Fibroblast of lung (primary cell): ENCODE results near the gene MRPL21. TPM values are rescaled to one million over a fixed set of nuclear protein-coding genes. Genes with fewer than 3 reads are reported as not detected.

Source experiments
- DNase-seq, 2 donors: peaks; one replicate each; pipeline versions ENCODE4 v3.0.0 to v3.0.0-alpha.2; 2010; ENCODE audit warnings: low read depth in 2 of 2
- H2AFZ ChIP-seq: 2 replicates; pipeline ENCODE4 v1.5.1; 2012; ENCODE audit warnings: low read length, control low read depth, inconsistent platforms
- H3K27ac ChIP-seq: 2 replicates; pipeline ENCODE4 v1.5.1; 2011; ENCODE audit warnings: low read length, control low read depth; ENCODE audit not compliant: insufficient read depth
- H3K27me3 ChIP-seq: 2 replicates; pipeline ENCODE4 v1.5.1; 2011; ENCODE audit warnings: mild to moderate bottlenecking, low read length; ENCODE audit not compliant: control insufficient read depth, insufficient read depth
- H3K36me3 ChIP-seq: 2 replicates; pipeline ENCODE4 v1.5.1; 2011; ENCODE audit warnings: low read length; ENCODE audit not compliant: control insufficient read depth, insufficient read depth
- H3K4me1 ChIP-seq: 2 replicates; pipeline ENCODE4 v1.5.1; 2011; ENCODE audit warnings: low read length; ENCODE audit not compliant: control insufficient read depth, insufficient read depth; ENCODE audit errors: extremely low read depth
- H3K4me2 ChIP-seq: 2 replicates; pipeline ENCODE4 v1.5.1; 2011; ENCODE audit warnings: low read length, control low read depth; ENCODE audit not compliant: insufficient read depth; ENCODE audit errors: extremely low read depth
- H3K4me3 ChIP-seq, 4 experiments: fragments of 200-600 bp in 1 of 4; sonication (generic) in 1 of 4; replicated peaks in 1 of 4; 2 replicates each; pipeline ENCODE4 v1.5.1; 2011 to 2016; ENCODE audit warnings: low read length in 4 of 4, low read depth in 3 of 4, mild to moderate bottlenecking in 3 of 4, control low read depth in 2 of 4, inconsistent platforms in 1 of 4, mixed read lengths in 1 of 4; ENCODE audit not compliant: insufficient read depth in 1 of 4; ENCODE audit errors: control extremely low read depth in 1 of 4
- H3K79me2 ChIP-seq: 2 replicates; pipeline ENCODE4 v1.5.1; 2012; ENCODE audit warnings: mild to moderate bottlenecking, low read length, inconsistent platforms; ENCODE audit not compliant: control insufficient read depth, insufficient read depth
- H3K9ac ChIP-seq: 2 replicates; pipeline ENCODE4 v1.5.1; 2011; ENCODE audit warnings: mild to moderate bottlenecking, low read length, control low read depth; ENCODE audit not compliant: insufficient read depth
- H3K9me3 ChIP-seq: 2 replicates; pipeline ENCODE4 v1.5.1; 2012; ENCODE audit warnings: low read depth, low read length; ENCODE audit not compliant: control insufficient read depth, insufficient read depth
- H4K20me1 ChIP-seq: 2 replicates; pipeline ENCODE4 v1.5.1; 2011; ENCODE audit warnings: low read length; ENCODE audit not compliant: control insufficient read depth, insufficient read depth; ENCODE audit errors: extremely low read depth
- EZH2 ChIP-seq: IDR thresholded peaks from 2 replicates; pipeline ENCODE4 v1.5.1; 2012; ENCODE audit warnings: low read length, control low read depth, mild to moderate bottlenecking; ENCODE audit errors: missing control alignments
- polyA plus RNA-seq, 2 donors: library from polyadenylated mRNA; depleted of rRNA in 1 of 2; stranded (reverse) in 1 of 2; unstranded in 1 of 2; fragments of >200 nt; gene quantifications; 2 replicates each; pipeline ENCODE4 v1.2.1, GENCODE V29; 2011 to 2012; ENCODE audit warnings: missing spikeins in 1 of 2
- total RNA-seq: library from RNA; depleted of rRNA; stranded (reverse); fragments of >200 nt; gene quantifications from 2 replicates; pipeline ENCODE4 v1.2.1, GENCODE V29; 2014
- TF ChIP-seq, protein P1 (sequence below), 2 donors: IDR thresholded peaks in 1 of 2; conservative IDR thresholded peaks in 1 of 2; 1 replicate in 1 of 2; 2 replicates in 1 of 2; pipeline ENCODE4 v1.5.1; 2011 to 2012; ENCODE audit warnings: low read length in 2 of 2, control low read depth in 1 of 2, inconsistent platforms in 1 of 2, low read depth in 1 of 2, mild to moderate bottlenecking in 1 of 2

Gene MRPL21
- total and polyA plus RNA-seq, 2 donors (not counting 1 experiment from before 2014, with no cell fraction given) = 31.6 to 59.9 TPM

DNA sequence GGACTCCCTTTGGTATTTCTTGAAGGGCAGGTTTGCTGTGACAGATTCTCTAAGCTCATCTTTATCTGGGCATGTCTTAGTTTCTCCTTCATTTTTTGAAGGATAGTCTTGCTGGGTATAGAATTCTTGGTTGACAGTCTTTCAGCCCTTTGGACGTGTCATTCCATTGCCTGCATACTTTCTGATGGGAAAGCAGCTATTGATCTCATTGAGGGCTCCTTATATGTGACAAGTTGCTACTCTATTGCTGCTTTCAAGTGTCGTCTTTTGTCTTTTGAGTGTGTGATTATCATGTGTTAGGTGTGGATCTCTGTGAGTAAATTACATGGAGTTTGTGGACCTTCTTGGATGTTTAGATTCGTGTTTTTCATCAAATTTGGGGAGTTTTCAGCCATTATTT lies 22.0 kb upstream of the MRPL21 start:
- Histone ChIP-seq H3K9me3 (no peaks in the 10 kb centered on the region), H3K79me2 (no peaks in the 10 kb centered on the region), H2AFZ (no peak overlapping the region), H3K27ac (no peak overlapping the region), H3K4me3 (no peak overlapping the region), H3K4me1 (peaks cover 3% of the 10 kb centered on the region), H3K27me3 (no peaks in the 10 kb centered on the region), H3K4me2 (no peak overlapping the region), H4K20me1 (no peaks in the 10 kb centered on the region), H3K36me3 (peaks cover 10% of the 10 kb centered on the region), H3K9ac (no peak overlapping the region)
- no peak for TF ChIP-seq EZH2
- TF ChIP-seq, protein P1, sequence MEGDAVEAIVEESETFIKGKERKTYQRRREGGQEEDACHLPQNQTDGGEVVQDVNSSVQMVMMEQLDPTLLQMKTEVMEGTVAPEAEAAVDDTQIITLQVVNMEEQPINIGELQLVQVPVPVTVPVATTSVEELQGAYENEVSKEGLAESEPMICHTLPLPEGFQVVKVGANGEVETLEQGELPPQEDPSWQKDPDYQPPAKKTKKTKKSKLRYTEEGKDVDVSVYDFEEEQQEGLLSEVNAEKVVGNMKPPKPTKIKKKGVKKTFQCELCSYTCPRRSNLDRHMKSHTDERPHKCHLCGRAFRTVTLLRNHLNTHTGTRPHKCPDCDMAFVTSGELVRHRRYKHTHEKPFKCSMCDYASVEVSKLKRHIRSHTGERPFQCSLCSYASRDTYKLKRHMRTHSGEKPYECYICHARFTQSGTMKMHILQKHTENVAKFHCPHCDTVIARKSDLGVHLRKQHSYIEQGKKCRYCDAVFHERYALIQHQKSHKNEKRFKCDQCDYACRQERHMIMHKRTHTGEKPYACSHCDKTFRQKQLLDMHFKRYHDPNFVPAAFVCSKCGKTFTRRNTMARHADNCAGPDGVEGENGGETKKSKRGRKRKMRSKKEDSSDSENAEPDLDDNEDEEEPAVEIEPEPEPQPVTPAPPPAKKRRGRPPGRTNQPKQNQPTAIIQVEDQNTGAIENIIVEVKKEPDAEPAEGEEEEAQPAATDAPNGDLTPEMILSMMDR (conservative IDR thresholded peaks at IDR 0.05 in 1 of 2, IDR thresholded peaks at IDR 0.05 in 1 of 2; ENCODE audit: low read depth in 1 of 2, low read length in 2 of 2) = no peak
- no peak for DNase-seq

DNA sequence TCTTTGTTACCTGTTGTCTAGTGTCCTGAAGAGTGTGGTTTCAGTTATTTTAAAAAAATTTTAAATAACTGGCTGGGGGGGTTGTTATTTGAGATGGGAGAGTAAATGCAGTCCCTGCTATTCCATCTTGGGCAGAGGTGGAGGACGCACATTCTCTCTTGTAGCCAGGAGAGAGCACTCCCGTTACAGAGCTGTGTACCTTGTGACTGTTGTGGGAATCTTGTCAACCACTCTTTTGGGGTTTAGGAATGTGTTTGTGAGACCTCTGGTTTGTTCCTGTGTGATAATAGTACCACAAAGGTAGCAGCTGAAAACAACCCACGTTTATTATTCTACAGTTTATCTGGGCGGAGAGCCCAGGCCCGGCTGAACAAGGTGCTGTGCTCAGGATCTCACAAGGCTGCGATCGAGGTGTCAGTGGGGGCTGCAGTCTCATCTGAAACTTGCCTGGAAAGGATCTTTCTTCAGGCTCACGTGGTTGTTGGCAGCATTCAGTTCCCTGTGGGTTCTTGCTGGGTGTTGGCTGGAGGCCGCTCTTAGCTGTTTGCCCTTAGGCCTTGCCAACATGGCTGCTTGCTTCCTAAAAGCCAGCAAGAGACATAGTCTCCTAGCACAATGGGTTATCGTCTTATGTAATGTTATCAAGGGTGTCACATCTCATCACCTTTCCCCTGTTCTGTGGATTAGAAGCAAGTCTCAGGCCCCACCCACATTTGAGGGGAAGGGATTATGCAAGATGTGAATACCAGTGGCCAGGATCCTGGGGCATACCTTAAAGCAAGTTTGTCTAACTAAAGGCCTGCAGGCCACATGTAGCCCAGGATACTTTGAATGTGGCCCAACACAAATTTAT lies 20.7 kb upstream of the MRPL21 start:
- Histone ChIP-seq H2AFZ (no peak overlapping the region), H3K36me3 (peaks cover 9% of the 10 kb centered on the region), H3K9ac (no peak overlapping the region), H3K27me3 (no peaks in the 10 kb centered on the region), H3K27ac (no peak overlapping the region), H3K4me3 (no peak overlapping the region), H4K20me1 (no peaks in the 10 kb centered on the region), H3K79me2 (no peaks in the 10 kb centered on the region), H3K9me3 (no peaks in the 10 kb centered on the region), H3K4me1 (peaks cover 3% of the 10 kb centered on the region), H3K4me2 (no peak overlapping the region)
- TF ChIP-seq, protein P1 (conservative IDR thresholded peaks at IDR 0.05 in 1 of 2, IDR thresholded peaks at IDR 0.05 in 1 of 2; ENCODE audit: low read depth in 1 of 2, low read length in 2 of 2) = no peak
- DNase-seq = peak in 1 of 2 donors; percentile 16

DNA sequence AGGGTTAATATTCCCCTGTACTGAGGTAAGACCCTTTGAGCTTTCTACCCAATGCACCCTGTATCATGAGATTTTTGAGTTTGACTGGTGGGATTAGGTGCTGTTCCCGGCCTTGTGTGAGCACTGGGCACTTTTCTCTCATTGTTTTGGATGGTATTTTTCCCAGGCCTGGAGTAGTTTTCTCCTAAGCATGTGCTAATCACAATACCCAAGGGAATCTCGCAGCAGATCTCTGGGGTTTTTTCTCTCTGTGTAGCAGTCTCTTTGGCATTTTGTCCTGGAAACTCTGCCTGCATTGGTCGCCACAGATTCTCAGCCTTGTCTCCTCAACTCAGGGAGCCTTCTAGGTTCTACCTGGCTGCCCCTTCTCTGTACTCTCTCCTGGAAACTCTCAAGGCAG lies 20.0 kb upstream of the MRPL21 start:
- no peak overlapping the region for H3K9ac ChIP-seq
- H3K4me2 ChIP-seq = no peak overlapping the region
- peaks cover 6% of the 10 kb centered on the region for H3K36me3 ChIP-seq
- H2AFZ ChIP-seq = no peak overlapping the region
- H3K27me3 ChIP-seq = no peaks in the 10 kb centered on the region
- TF ChIP-seq EZH2 = no peak
- TF ChIP-seq, protein P1 (conservative IDR thresholded peaks at IDR 0.05 in 1 of 2, IDR thresholded peaks at IDR 0.05 in 1 of 2; ENCODE audit: low read depth in 1 of 2, low read length in 2 of 2) = no peak
- H3K79me2 ChIP-seq = no peaks in the 10 kb centered on the region
- H3K4me3 ChIP-seq = no peak overlapping the region
- H3K4me1 ChIP-seq = peaks cover 3% of the 10 kb centered on the region
- no peaks in the 10 kb centered on the region for H3K9me3 ChIP-seq
- H4K20me1 ChIP-seq = no peaks in the 10 kb centered on the region
- no peak overlapping the region for H3K27ac ChIP-seq
- DNase-seq = no peak
